Measurements from ENCODE around the gene EPHB6.

EPHB6 gene

DNA sequence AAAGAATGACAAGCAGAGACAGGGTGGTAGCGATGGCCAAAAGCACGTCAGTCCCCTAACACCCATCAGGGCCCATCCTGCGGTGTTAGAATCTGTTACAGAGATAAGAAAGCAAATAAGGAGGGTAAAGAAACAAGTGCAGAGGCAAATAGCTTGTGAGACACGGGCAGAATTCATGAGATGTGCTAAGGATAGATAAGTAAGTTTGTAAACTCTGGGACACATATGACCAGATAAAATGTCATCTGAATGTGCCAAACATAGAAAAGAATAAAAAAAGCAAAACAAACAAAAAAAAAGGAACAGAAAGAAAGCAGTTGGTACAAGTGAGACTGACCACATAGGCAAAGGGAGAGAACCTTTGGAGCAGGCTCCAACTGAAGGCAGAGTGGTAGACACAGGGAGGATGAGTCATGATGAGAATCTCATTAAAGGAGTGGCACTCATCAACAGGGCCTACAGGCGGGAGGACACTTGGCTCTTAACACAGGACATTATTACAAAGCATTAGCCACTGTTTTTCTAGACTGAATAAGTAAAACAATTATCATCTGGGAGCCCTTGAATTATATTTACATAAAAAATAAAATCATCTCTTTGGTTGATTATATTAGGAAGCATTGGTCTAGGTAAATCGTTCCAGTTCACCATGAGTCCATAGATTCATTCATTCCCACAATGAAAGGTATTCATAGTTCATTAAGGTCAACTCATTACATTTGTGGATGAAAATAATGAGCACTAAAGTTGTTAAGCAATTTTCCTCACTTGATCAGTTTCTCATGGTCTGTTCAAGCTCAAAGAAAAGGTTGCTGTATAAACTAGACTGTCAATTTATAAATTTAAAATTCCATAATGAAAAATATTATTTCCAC, 21.5 kb upstream of the EPHB6 start:
- peak; percentile 9 for DNase-seq

GRCh38 chr7:142835487-142835886, 19.4 kb upstream of the EPHB6 start:
- no peak for DNase-seq

- DNase-seq, result no peak
Observed at GRCh38 chr7:142836426-142836825, 18.4 kb upstream of the EPHB6 start.

- peak; percentile 57 for DNase-seq
Observed at GRCh38 chr7:142838461-142839213, 16.2 kb upstream of the EPHB6 start.

GRCh38 chr7:142842251-142842766, 12.6 kb upstream of the EPHB6 start:
- no peak for DNase-seq

GRCh38 chr7:142847353-142847752, 7.5 kb upstream of the EPHB6 start:
- DNase-seq, result no peak

DNA sequence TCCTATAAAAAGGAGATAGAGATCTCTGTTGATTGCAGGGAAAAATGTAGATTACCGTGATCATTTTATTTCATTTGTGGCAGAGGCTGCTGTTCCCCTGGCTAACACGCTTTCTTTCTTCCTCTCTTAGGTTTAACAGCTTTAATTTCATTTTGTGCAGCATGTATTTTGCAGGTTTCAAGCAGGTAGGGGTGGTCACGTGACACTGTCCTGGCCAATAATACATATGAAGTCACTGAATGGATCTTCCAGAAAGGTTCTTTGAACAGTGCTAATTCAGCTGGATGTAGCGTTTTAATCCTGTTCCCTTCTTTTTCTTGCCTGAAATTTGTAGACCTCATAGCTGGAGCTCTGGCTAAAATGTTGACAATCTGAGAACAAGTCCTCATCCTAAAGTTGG, 3.6 kb upstream of the EPHB6 start:
- no peak for DNase-seq

- no peak for DNase-seq
Observed at GRCh38 chr7:142851919-142852318, 3.0 kb upstream of the EPHB6 start.

DNA sequence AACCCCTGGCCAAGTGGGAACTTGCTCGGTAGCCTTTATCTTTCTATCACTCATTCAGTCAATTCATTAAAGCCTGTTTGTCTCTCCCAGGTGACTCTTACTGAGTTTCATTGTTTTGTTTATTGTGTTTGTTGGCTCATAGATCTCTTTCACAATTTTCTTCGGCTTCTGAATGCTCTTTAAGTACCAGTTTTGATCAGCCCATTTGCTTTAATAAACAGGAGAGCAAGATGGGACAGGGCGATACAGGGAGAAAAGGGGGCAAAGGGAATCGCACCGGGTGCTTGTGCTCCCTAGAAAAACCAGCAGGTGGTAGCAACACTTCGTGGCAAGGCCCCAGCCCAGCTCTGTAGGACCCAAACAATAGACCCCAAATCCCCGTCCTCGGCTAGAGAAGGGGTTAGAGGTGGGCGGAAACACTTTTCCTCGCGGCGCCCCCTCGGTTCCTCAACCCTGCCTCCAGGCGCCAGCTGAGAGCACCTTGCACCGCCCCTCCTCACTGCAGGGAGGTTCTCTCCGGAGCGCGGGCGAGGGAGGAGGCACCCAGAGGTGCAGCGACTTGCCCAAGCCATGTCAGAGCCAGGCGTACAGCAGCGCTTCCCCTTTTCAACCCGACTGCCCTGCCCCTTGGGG, 1.0 kb upstream of the EPHB6 start:
- DNase-seq, result peak; percentile 62

- no peak for DNase-seq
Observed at GRCh38 chr7:142855114-142855743, 353 bp downstream of the EPHB6 start.

- peak; percentile 62 for DNase-seq
Observed at GRCh38 chr7:142855756-142856564, 1.1 kb downstream of the EPHB6 start.

GRCh38 chr7:142856565-142857245, 1.8 kb downstream of the EPHB6 start:
- no peak for DNase-seq

- DNase-seq, result no peak
Observed at GRCh38 chr7:142857625-142858024, 2.7 kb downstream of the EPHB6 start.

GRCh38 chr7:142859411-142859810, 4.5 kb downstream of the EPHB6 start:
- DNase-seq, result no peak

DNA sequence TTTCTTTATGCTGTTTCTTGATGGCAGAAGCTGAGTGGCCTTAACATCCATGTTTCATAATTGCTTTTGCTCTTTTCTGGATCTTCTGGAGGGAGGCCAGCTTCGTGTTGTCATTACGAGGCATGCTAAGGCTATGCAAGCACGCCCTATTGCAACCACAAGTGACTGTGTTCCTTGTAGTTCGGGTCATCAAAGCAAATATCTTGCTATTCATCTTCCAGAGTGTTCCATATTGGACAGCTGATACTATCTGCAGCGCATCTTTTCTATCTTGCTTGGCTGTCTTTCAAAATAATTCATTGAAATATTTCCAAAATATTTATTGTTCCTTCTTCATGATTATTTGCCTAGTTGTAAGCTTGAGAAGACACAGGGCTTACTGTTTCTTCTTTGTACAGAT, 5.0 kb downstream of the EPHB6 start:
- DNase-seq, result no peak

GRCh38 chr7:142860968-142861367, 6.1 kb downstream of the EPHB6 start:
- no peak for DNase-seq

DNA sequence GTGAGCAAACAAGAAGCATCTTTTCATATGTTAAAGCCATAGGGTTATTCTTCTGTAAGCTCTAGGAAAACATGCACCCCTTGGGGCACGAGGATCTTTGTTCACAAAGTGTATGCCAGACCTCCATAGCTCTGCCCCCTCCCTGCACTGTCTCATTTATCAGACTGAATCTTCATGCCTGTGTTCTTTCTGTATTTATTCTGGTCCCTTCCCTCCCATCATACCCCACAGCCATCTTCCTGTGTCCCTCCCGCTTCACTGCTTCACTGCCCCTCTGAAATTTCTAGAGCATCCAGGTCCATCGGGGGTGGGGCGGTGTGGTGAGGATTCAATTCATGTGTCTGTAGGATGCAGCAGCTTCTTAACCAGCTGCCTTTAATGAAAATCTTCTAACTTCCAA, 7.5 kb downstream of the EPHB6 start:
- no peak for DNase-seq

- no peak for DNase-seq
Observed at GRCh38 chr7:142862786-142863400, 8.0 kb downstream of the EPHB6 start.

GRCh38 chr7:142863891-142864685, 9.2 kb downstream of the EPHB6 start:
- DNase-seq, result no peak
